ENCODE results near the gene PRKAG2.

DNA sequence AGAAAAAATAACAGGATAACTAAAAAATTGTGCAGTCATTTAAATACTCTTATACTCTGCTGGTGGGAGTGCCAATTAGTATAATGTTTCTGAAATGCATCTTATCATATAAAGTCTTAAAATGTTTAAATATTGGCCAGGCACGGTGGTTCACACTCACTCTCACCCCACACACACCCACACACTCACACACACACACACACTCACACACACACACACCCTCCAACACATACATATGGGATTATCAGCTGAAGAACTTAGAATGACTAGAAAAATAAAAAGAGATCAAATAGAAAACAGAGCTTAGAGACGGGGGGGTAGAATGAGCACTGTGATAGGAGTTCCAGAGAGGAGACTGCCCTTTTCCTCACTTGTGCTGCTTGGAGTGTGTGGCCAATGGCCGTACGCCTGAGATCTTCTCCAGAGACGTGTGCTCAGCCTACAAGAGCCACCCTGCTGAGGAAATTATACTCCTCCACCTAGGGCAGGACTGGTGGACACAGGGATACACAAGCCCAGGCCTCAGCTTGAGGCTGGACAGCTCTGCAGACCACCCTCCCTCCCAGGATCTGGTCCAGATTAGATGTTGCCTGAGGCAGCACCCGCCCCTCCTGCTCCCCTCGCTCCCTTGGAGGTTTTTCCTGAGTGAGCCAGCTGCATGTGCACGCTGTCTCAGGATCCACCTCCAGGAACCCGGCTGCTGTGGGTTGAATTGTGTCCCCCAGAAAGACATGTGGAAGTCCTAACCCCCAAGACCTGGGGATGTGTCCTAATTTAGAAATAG, 26.5 kb upstream of the PRKAG2 start:
- TF ChIP-seq POLR2AphosphoS5 (IDR thresholded peaks at IDR 0.05; ENCODE audit: borderline replicate concordance, low read depth, low read length), result no peak
- no peak for TF ChIP-seq EZH2 (IDR thresholded peaks at IDR 0.05)
- TF ChIP-seq FOXP2 (optimal IDR thresholded peaks at IDR 0.05; ENCODE audit: control extremely low read depth, extremely low read length, insufficient read depth), result no peak

Data from SK-N-MC (cell line).